HG03064 (cell line): ENCODE measurements around the gene RASGRF1.
"Not testable (repeated sequence)": the region's sequence is repeated elsewhere in the genome, so short reads cannot be mapped to it uniquely, and the experiment has no call there.

ENCODE experiments used
- ATAC-seq: cut with Tn5 transposase; IDR thresholded peaks from one replicate; pipeline ENCODE4 v1.9.1; 2021; ENCODE audit warnings: low read depth; ENCODE audit not compliant: unreplicated experiment

The RASGRF1 gene

GRCh38 chr15:78938658-78939488 lies 151.7 kb downstream of the RASGRF1 start:
- peak; percentile 51 for ATAC-seq

- ATAC-seq = no peak
These were observed 153.3 kb downstream of the RASGRF1 start for GRCh38 chr15:78937132-78937739.

- ATAC-seq = no peak
These were observed 155.9 kb downstream of the RASGRF1 start for GRCh38 chr15:78934655-78935023.

GRCh38 chr15:78933823-78934654 lies 156.5 kb downstream of the RASGRF1 start:
- no peak for ATAC-seq

GRCh38 chr15:78933187-78933822 lies 157.3 kb downstream of the RASGRF1 start:
- no peak for ATAC-seq

- no peak for ATAC-seq
These were observed 158.2 kb downstream of the RASGRF1 start for GRCh38 chr15:78932258-78932808.

- ATAC-seq = no peak
These were observed 158.9 kb downstream of the RASGRF1 start for GRCh38 chr15:78931439-78932257.

- ATAC-seq = no peak
These were observed 159.8 kb downstream of the RASGRF1 start for GRCh38 chr15:78930577-78931388.

GRCh38 chr15:78929536-78930264 lies 160.9 kb downstream of the RASGRF1 start:
- ATAC-seq = no peak

- ATAC-seq = no peak
These were observed 161.9 kb downstream of the RASGRF1 start for GRCh38 chr15:78928616-78929093.

- ATAC-seq = not testable (repeated sequence)
These were observed 162.4 kb downstream of the RASGRF1 start for GRCh38 chr15:78928176-78928575.

GRCh38 chr15:78927077-78927790 lies 163.3 kb downstream of the RASGRF1 start:
- no peak for ATAC-seq

- no peak for ATAC-seq
These were observed 164.4 kb downstream of the RASGRF1 start for GRCh38 chr15:78925956-78926743.

- ATAC-seq = no peak
These were observed 165.4 kb downstream of the RASGRF1 start for GRCh38 chr15:78925076-78925624.

- no peak for ATAC-seq
These were observed 166.9 kb downstream of the RASGRF1 start for GRCh38 chr15:78923480-78924360.
